HG02798 (cell line): ENCODE data around the gene NOTUM.
A peak's percentile ranks its signal among the peaks of the same experiment; 100 is the strongest.

Experiments
- ATAC-seq: cut with Tn5 transposase; IDR thresholded peaks from one replicate; pipeline ENCODE4 v1.9.1; 2021; ENCODE audit warnings: mild to moderate bottlenecking; ENCODE audit not compliant: unreplicated experiment, poor library complexity

NOTUM gene

GRCh38 chr17:81941484-81942166, 19.4 kb downstream of the NOTUM start:
- no peak for ATAC-seq

GRCh38 chr17:81940538-81941483, 20.2 kb downstream of the NOTUM start:
- no peak for ATAC-seq

- ATAC-seq: no peak
These were observed 21.1 kb downstream of the NOTUM start for GRCh38 chr17:81939881-81940385.

GRCh38 chr17:81939218-81939617, 21.8 kb downstream of the NOTUM start:
- no peak for ATAC-seq

- no peak for ATAC-seq
These were observed 25.3 kb downstream of the NOTUM start for GRCh38 chr17:81935709-81936084.

- ATAC-seq: no peak
These were observed 25.9 kb downstream of the NOTUM start for GRCh38 chr17:81934850-81935708.

- ATAC-seq: no peak
These were observed 26.8 kb downstream of the NOTUM start for GRCh38 chr17:81934098-81934757.

GRCh38 chr17:81933178-81933699, 27.7 kb downstream of the NOTUM start:
- ATAC-seq: no peak

- ATAC-seq: no peak
These were observed 28.5 kb downstream of the NOTUM start for GRCh38 chr17:81932333-81932983.

GRCh38 chr17:81931557-81932332, 29.2 kb downstream of the NOTUM start:
- ATAC-seq: no peak

GRCh38 chr17:81931189-81931556, 29.8 kb downstream of the NOTUM start:
- no peak for ATAC-seq

- ATAC-seq: no peak
These were observed 30.6 kb downstream of the NOTUM start for GRCh38 chr17:81930142-81931125.

- no peak for ATAC-seq
These were observed 31.5 kb downstream of the NOTUM start for GRCh38 chr17:81929253-81930141.

GRCh38 chr17:81928544-81929252, 32.3 kb downstream of the NOTUM start:
- ATAC-seq: no peak

- peak; percentile 77 for ATAC-seq
These were observed 33.1 kb downstream of the NOTUM start, which contains the start of gene MAFG for GRCh38 chr17:81927653-81928543. MAFG (minus strand) TSS chr17:81927735; CDS start chr17:81923185, 4,550 bp downstream.
